ENCODE measurements around the gene MKRN2OS.

Gene MKRN2OS, protein sequence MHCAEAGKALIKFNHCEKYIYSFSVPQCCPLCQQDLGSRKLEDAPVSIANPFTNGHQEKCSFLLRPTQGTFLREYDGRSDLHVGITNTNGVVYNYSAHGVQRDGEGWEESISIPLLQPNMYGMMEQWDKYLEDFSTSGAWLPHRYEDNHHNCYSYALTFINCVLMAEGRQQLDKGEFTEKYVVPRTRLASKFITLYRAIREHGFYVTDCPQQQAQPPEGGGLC

DNA sequence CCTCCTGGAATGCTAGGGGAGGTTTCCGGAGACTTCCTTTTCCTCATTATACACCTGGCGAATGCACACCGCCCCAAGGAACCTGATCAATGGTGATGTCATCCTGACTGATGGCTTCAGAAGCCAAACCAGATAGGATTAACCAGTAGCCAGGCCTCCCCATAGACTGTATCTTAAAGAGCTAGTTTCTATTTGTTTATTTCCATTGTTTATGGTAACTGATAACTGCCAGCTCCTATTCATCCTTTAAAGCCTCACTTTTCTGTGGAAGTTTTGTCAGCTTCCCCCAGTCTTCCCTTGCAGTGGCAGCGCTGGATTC, at the start of gene MKRN2OS:
MKRN2OS (minus strand) TSS at position 27 of the 319 bp plus-strand sequence. CDS start 35 bp downstream, outside the sequence.
- DNase-seq (ENCODE audit: low read depth in 4 of 4, low spot score in 1 of 4), result no peak

DNA sequence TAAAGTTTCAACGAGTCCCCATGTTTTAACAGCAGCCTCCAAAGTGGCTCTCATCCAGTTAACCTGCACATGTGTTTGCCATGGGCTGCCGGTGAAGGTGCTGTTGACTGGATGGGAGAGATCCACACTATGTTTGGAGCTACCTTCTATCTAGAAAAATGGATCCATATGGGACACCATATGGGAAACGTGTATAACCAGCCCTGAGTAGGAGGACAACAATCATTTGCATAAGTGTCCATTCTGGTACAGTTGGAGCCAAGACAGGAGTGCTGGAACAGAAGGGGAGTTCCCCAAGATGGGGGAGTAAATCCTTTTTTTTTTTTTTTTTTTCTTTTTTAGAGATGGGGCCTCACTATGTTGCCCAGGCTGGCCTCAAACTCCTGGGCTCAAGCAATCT, 48.2 kb upstream of the MKRN2OS start:
- DNase-seq (ENCODE audit: low read depth in 4 of 4, low spot score in 1 of 4), result no peak

DNA sequence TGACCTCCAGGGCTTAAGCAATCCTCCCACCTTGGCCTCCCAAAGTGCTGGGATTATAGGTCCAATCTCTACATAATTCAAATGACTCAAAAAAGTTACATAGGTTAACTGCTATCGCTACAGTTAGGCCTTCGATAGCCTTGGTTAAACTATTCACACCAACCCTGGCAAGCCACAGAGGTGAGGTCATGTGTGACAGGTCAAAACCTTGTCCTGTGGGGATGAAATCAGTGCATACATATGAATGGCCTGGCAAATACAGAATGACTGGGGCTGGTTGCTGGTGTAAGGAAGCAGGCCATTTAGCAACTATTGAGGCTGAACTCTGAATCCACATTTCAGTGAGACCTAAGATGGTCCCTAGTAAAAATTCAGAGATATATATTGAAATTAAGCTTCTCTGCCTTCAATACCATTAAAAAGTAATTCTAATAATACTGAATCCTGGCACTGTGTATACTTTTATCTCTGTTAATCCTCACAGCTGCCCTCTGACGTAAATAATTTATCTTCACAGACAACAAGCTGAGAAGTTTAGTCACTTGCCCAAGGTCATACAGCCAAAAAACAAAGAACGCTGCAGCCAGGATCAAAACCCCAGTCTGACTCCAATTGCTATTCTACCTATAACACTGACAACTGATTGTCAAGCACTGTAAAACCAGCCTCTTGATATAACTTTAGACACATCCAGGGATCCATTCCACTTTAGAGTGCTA, 46.9 kb upstream of the MKRN2OS start:
- no peak for DNase-seq (ENCODE audit: low read depth in 4 of 4, low spot score in 1 of 4)

DNA sequence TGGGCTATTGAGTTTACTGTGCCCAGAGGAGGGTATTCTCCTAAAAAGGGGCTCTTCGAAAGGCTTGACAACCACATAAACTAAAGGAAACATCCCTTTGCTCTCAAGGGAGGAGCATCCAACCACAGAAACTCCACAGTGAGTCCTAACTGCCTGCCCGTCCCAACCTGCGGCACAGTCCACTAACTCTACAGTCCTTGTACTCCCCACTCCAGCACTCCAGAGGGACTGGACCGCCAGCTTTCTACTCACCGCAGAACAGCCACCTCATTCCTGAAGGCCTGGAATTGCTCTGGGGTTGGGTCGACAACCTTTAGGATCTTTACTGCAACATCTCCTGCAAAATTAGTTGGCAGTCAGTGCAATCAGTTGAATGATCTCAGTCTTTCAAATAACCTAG, 46.2 kb upstream of the MKRN2OS start:
- DNase-seq (ENCODE audit: low read depth in 4 of 4, low spot score in 1 of 4), result no peak

DNA sequence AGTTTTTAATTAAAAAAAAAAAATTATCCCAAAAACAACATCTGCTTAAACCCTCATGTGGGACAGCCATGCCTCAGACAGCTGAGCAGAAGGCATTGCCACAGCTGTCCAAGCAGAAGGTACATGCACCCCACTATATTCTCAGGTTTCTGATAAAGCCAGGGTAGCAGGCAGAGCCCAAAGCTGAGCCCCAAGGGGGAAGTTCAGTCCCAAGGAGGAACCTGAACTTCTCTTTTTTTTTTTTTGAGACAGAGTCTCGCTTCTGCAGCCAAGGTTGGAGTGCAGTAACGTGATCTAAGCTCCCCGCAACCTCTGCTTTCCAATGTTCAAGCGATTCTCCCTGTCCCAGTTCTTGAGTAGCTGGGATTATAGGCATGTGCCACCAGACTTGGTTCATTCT, 44.8 kb upstream of the MKRN2OS start:
- no peak for DNase-seq (ENCODE audit: low read depth in 4 of 4, low spot score in 1 of 4)

DNA sequence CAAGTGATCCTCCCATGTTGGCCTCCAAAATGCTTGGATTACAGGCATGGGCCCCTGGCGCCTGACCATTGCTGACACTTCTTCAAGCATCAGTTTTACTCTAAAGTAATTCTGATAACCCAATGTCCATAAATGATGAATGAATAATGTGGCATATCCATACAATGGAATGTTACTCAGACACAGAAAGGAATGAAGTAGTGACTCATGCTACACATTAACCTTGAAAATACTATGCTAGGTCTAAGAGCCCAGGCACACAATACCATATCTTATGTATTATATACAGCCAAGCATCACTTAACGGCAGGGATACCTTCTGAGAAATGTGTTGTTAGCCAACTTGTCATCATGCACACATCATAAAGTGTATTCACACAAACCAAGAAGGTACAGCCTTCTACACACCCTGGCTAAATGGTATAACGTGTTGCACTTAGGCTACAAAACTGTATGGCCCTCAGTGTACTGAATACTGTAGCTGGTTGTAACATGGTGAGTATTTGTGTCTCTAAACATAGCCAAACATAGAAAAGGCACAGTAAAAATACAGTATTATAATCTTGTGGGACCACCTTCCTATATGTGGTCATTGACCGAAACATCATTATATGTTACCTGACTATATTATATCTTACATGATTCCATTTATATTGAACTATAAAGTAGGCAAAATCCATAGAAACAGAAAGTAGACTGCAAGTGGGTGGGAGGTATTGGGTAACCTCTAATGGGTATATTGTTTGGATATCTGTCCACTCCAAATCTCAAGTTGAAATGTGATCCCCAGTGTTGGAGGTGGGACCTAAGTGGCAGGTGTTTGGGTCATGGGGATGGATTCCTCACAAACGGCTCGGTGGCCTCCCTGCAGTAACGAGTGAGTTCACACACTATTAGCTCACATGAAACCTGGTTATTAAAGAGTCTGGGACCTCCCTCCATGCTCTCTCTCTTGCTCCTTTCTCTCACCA, 43.0 kb upstream of the MKRN2OS start:
- DNase-seq (ENCODE audit: low read depth in 4 of 4, low spot score in 1 of 4), result no peak

DNA sequence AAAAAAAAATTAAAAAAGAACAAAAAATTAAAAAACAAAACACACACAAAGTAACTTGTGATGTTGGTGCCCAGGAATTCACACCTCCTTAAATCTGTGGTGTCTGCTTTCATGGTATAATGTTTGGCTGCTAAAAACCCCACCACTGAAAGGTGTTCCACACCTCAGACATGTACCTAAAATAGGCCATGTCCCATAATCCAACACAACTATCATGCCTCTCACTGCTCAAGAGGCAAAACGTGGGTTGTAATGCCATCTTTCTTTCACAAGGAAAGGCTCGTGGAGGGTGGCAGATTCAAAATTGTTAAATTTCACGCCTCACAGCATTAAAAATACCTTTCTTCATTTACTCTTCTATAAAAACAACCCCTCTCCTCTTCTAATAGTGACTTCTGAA, 41.1 kb upstream of the MKRN2OS start:
- DNase-seq (ENCODE audit: low read depth in 4 of 4, low spot score in 1 of 4), result no peak

DNA sequence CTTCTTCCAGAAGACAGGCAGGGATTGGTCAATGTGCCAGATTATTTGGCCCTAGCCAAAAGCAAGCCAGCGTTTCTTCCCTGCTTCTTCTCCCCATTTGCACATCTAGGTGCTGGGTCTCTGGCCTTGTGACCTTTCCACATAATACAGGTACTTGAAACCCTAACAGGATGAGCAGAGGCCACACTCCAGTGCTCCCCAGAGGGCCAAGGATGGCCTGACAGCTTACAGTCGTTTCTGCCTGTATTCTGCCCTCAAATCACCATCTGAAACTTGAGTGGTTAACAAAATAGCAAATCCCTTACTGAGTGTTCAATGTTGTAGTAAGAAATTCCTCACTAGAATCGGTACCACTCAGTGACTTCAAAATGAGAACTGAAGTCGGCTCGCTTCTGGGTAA, 40.7 kb upstream of the MKRN2OS start:
- DNase-seq (ENCODE audit: low read depth in 4 of 4, low spot score in 1 of 4), result no peak

DNA sequence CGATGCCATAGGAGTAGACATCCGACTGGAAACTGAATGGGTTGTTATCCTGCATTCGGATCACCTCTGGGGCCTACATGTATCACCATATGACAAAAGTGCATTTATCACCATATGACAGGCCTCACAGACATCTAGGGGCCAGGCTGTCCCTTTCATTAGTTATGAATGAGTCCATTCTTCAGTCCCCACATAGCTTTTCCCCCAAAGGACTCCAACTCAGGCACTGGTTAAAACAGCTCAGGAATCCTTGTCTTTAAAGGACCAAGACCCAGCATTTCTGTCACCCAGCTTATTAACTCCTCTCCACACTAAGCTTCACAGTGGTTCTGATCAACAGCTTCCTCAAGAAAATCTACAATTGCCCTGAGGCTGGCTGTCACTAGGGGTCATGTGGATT, 39.9 kb upstream of the MKRN2OS start:
- no peak for DNase-seq (ENCODE audit: low read depth in 4 of 4, low spot score in 1 of 4)

DNA sequence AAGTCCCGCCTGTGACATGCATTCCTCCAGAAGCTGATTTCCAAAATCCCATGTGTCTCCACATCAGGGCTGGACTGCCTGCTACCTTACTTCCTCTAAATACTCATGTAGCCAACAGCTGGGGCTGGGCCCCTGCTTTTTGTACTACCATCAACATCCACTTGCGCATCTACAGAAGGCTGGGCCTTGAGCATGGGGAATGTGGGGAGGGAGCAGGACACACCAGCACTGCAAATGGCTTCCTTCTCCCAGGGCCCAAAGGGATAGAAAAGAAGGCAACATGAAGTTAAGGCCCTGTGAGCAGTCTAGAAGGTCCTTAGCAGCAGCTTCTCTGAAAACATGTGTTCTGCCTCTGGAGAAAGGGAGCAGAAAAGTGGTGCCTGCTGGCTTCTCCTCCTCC, 38.8 kb upstream of the MKRN2OS start:
- no peak for DNase-seq (ENCODE audit: low read depth in 4 of 4, low spot score in 1 of 4)

DNA sequence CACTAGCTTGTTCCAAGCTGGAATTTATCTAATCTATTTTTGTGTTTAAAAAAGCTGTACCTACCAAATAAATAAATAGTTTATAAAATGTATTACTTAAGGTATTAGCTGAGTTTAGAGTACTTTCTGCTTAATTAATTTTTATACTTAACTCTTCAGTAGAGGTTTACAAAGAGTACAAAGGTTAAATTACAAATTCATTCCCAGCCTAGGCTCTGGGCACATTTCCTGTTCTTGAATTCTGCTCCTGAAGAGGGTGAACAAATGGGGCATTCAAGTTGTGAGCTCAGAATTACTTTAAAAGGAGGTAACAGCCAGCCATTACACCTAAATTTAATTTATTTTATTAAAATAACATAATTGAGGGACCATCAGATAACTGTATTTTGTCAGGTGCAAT, 38.0 kb upstream of the MKRN2OS start:
- no peak for DNase-seq (ENCODE audit: low read depth in 4 of 4, low spot score in 1 of 4)

DNA sequence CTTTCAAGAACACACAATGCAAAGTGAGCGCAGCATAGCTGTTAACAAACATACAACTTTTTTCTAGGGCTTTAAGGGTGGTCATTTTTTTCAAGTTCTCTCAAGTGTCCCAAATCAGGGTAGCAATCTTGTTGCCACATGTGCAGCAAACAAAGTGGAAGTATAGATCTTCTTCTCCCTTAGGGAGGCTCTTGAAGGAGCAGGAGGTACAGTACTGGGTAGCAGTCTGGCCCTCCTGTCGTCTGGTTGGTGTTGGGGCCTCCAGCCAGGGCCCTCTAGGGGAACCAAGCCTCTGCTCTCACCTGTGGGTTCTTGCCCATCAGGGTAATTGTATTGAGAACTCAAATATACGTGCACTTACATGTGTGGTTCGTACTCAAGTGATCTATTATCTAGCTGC, 37.4 kb upstream of the MKRN2OS start:
- DNase-seq (ENCODE audit: low read depth in 4 of 4, low spot score in 1 of 4), result no peak

DNA sequence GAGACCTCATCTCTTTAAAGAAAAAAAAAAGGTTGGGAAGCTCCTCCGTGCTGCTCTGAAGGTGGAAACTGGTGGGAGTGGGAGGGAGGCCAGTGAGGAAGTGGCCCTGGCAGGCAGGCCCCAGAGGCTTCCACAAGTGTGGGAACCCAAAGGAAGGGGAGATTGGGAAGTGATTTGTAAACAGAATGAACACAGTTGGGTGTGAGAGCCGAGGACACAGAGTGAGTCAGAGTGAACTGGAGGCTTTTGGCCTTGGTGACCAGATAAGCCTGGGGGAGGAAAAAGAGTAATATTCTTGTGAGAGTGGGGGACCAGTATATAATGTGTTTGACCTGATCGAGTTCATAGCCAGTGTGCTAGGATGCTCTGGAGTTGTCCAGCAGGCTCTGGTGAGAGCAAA, 34.6 kb upstream of the MKRN2OS start:
- no peak for DNase-seq (ENCODE audit: low read depth in 4 of 4, low spot score in 1 of 4)

DNA sequence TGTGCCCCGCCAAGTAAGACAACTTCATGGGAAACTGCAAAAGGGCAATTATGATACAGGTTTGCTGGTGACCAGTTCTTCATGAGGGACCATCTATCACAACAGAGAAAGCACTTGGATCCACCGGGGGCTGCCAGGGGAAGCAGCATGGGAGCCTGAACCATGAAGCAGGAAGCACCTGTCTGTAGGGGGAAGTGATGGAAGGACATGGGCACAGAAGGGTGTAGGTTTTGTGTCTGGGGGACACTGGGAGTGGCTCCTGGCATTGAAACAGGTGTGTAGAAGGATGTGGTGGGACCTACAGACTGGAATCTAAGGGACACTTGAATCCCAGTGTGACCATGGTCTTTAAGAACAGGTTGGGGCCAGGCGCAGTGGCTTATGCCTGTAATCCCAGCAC, 34.2 kb upstream of the MKRN2OS start:
- DNase-seq (ENCODE audit: low read depth in 4 of 4, low spot score in 1 of 4), result no peak

DNA sequence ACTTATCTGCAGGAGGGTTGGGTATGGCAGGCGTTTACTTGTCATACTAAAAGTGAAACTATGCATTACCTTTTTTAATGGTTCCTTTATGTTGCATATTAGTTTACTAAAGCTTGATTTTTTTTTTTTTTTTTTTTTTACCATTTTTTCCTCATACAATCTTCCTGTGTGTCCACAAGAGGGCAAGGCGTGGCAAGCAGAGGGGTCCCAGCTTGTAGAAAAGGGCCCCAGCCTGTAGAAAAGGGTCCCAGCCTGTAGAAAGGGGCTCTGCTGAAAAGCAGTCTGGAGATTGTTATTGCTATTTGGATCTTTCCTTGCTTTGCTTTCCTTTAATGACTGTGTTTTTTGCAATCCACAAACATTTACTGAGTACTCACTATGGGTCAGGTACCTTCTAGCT, 33.4 kb upstream of the MKRN2OS start:
- DNase-seq (ENCODE audit: low read depth in 4 of 4, low spot score in 1 of 4), result no peak

DNA sequence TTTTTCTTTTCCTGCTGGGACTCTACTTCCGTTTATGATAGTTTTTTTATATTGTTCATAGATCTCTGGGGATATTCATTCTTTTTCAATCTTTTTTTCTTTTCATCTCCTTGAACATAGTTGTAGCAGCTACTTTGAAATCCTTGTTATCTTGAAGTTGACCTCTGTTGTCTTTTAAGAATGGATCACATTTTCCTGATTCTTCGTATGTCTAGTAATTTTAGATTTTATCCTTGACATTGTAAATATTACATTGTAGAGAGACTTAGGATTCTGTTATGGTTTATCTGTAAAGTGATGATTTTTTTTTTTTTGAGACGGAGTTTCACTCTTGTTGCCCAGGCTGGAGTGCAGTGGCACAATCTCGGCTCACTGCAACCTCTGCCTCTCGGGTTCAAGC, 32.1 kb upstream of the MKRN2OS start:
- DNase-seq (ENCODE audit: low read depth in 4 of 4, low spot score in 1 of 4), result no peak

DNA sequence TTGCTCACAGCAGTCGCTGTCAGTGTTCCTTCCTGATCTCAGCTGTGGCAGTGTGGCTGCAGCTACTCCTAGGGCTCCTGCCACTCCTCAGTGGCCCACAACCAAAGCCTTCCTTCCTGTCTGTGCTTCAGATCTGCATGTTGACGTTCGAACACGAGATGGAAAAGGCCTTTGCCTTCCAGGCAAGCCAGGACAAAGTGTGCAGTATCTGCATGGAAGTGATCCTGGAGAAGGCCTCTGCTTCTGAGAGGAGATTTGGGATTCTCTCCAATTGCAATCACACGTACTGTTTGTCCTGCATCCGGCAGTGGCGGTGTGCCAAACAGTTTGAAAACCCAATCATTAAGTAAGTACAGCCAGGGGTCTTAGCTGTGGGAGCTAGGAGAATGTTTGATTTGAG, 29.4 kb upstream of the MKRN2OS start:
- DNase-seq (ENCODE audit: low read depth in 4 of 4, low spot score in 1 of 4), result no peak

DNA sequence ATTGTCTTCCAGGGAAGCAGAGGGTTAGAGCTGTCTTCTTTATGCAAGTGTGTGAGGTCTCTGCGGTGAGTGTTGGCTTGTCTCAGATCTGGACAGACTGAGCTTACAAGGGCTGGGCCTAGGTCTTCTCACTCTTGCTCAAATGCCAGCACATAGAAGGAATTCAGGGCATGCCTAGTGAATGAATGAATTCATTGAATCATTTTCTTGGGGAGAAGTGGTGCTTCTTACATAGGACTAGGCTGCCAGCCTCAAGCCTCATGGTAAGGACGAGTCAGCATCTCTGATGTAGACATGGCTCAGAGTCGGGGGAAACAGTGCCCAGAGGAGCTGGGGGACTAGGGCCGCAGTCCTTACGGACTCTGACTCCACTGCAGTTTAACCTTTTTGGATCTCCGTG, 28.8 kb upstream of the MKRN2OS start:
- no peak for DNase-seq (ENCODE audit: low read depth in 4 of 4, low spot score in 1 of 4)

DNA sequence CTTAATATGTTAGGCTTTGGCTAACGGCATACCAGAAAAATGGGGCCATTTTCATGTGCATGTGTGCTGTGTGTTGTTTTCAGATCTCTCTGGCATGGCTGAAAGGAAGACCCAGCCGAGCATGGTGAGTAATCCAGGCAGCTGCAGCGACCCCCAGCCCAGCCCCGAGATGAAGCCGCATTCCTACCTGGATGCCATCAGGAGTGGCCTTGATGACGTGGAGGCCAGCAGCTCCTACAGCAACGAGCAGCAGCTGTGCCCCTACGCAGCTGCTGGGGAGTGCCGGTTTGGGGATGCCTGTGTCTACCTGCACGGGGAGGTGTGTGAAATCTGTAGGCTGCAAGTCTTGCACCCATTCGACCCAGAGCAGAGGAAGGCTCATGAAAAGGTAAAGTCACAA, 26.7 kb upstream of the MKRN2OS start:
- DNase-seq (ENCODE audit: low read depth in 4 of 4, low spot score in 1 of 4), result no peak

DNA sequence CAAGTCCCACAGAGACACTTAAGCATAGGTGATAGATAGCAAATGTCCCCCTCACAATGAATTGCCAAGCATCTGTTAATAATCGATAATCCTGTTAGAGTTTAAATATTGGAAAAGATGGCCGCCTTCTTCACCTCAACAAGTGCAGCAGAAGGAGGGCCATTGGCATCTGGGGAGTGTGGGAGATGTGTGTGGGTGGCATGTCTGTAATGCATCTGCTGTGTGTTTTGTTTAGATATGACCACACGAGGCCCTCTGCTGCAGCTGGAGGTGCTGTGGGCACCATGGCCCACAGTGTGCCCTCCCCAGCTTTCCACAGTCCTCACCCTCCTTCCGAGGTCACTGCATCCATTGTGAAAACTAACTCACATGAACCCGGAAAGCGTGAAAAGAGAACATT, 24.5 kb upstream of the MKRN2OS start:
- no peak for DNase-seq (ENCODE audit: low read depth in 4 of 4, low spot score in 1 of 4)

DNA sequence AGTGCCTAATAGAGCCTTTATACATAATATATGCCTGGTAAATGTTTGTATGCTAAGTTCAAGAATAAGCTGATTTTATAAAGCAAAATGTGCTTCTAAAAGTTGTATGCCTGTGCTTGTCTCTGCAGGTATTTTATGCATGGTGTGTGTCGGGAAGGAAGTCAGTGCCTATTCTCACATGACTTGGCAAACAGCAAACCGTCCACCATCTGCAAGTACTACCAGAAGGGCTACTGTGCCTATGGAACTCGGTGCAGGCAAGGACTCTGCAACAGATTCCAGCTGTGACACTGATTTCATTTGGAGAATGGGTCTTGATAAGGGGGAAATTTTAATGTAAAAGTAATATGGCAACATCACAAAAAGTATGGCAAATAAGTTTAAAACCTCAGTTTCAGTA, 23.4 kb upstream of the MKRN2OS start:
- DNase-seq (ENCODE audit: low read depth in 4 of 4, low spot score in 1 of 4), result no peak

DNA sequence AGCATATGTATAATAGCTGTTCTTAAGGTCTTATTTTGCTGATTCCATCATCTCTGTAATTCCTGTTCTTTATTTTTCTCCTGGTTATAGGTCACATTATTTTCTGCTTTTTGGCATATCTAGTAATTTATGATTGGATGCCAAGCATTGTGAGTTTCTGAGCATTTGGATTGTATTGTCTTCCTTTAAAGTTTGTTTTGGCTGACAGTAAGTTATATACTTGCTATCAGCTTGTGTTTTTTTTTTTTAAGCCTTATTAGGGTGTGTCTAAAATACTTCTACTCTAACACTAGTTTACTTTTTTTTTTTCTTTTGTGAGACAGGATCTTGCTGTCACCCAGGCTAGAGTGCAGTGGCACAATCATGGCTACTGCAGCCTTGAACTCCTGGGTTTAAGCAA, 21.7 kb upstream of the MKRN2OS start:
- no peak for DNase-seq (ENCODE audit: low read depth in 4 of 4, low spot score in 1 of 4)

All from stimulated activated CD4-positive, alpha-beta T cell treated with anti-CD3 and anti-CD28 coated beads, Interleukin-1b, Interleukin-23, amount 100 ng/mL, for 24 hours (primary cell).